Stimulated activated CD8-positive, alpha-beta memory T cell treated with anti-CD3 and anti-CD28 coated beads, Interleukin-7, amount 100 ng/mL, for 48 hours (primary cell): Measurements from ENCODE around the gene C2orf80.
"Not testable (repeated sequence)": the region's sequence is repeated elsewhere in the genome, so short reads cannot be mapped to it uniquely, and the experiment has no call there.

Experiments
- DNase-seq, 2 donors: peaks; one replicate each; pipeline ENCODE4 v3.0.0-alpha.2; 2020; ENCODE audit warnings: low read depth in 1 of 2; ENCODE audit errors: extremely low read depth in 1 of 2

Gene C2orf80

DNA sequence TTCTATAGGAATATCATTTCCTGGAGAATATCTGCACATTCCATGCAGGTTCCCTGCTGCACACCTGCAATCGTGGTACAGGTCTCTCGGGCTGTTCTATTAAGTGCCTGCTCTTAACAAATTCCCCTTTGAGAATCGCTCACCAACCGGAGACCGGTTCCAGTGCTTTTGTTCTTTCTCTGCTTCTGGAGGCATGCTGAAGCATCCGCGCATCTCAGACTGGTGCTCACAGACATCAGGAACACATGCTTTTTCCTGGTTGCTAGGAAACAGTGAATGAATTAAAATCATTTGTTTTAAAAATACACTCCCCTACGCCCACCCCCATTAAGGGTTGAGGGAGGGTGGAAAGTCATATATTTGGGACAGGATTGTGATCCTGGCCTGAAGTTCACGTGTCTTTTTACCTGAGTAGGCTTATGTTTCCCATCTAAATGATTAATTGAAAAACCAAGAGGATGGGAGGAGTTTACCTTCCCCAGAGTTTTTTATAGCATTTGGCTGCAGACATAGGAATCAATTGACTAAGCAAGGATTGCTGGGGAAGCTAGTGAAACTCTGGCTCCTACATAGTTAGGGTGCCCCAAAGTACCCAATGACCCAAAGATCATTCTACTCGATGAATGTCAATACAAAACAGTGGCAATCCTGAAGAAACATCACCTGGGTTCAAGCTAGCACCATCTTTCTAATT, at the start of gene C2orf80:
C2orf80 (minus strand) TSS at position 221 of the 694 bp plus-strand sequence. CDS start 3,044 bp downstream, outside the sequence.
- no peak for DNase-seq

GRCh38 chr2:208235860-208236259, 46.0 kb upstream of the C2orf80 start:
- DNase-seq, result no peak

GRCh38 chr2:208234786-208235185, 45.0 kb upstream of the C2orf80 start:
- DNase-seq, result no peak

- no peak for DNase-seq
Observed at GRCh38 chr2:208228476-208228875, 38.6 kb upstream of the C2orf80 start.

- DNase-seq, result no peak
Observed at GRCh38 chr2:208227581-208228232, 37.9 kb upstream of the C2orf80 start.

DNA sequence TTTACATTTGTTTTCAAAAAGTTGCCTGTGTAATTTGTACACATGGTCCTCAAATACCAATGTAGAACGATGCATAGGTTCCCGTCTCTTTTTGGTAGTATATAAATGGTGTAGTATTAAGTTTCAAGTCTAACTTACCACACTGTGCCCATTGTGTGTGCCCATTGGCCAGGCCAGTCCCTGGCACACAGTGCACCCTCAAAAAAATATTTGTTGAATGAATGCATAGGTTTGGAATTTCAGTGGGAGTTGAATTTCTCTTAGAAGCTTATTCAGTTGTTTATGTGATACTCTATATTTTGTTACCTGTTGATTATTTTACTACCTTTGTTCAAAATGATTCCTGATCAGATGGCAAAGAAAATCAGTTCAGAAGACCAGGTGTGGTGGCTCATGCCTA, 35.0 kb upstream of the C2orf80 start:
- DNase-seq, result no peak

- DNase-seq, result no peak
Observed at GRCh38 chr2:208222351-208222750, 32.5 kb upstream of the C2orf80 start.

DNA sequence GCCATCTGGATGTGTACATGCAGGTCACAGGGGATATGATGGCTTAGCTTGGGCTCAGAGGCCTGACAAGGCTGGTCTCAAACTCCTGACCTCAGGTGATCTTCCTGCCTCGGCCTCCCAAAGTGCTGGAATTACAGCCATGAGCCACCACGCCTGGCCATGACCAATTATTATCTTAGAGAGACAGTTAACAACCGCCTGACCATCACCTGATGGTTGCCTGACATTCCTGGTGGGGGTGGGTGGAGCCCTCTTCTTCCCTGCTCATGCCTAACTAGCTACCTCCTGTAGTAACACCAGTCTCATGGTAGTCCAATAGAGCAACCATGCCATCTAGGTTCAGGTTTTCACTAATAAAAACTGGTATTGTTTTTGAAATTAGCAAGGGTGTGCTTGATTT, 32.0 kb upstream of the C2orf80 start:
- not testable (repeated sequence) for DNase-seq

- DNase-seq, result no peak
Observed at GRCh38 chr2:208210688-208211451, 21.0 kb upstream of the C2orf80 start.

DNA sequence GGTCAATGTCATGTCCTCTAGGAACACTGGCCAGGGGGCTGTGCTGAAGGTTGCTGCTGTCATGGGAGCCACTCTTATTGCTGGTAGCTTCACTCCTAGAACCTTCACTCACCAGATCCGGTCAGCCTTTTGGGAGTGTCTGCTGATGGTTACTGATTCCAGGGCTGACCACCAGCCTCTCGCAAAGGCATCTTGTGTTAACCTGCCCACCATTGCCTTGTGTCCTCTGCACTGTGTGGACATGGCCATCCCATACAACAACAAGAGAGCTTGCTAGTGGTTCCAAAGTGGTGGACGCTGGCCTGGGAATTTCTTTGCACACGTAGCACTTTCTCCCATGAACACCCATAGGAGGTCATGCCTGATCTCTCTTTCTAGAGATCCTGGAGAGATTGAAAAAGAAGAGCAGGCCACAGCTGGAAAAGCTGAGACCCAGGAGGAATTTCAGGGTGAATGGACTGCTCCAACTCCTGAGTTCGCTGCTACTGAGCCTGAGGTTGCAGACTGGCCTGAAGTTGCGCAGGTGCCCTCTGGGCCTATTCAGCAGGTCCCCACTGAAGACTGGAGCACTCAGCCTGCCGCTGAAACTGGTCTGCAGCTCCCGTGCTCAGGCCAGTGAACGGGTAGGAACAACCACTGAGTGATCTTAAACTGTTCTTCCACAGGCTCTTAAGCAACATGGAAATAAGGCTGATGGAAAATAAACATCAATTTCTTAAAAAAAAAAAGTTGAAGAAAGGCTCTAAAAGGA, 18.7 kb upstream of the C2orf80 start:
- no peak for DNase-seq

DNA sequence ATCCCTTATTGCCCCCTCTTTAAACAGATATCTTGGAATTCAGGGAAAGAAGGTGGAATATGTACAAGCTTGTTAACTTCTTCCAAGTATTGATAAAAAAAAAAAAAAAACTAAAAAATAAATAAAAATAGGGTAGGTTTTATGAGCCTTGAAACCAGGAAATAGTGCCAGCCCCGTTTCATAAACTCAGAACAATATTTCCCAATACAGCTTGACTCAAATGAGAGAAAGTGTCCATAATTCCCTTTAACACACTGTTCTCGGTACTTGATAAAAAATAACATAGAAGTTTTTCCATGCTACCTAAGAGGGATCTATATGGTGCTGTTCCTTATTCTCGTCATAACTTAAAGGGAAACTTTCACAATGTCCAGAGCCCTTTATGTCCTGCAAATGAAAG, 17.9 kb upstream of the C2orf80 start:
- DNase-seq, result no peak

GRCh38 chr2:208204166-208204565, 14.3 kb upstream of the C2orf80 start:
- DNase-seq, result no peak

DNA sequence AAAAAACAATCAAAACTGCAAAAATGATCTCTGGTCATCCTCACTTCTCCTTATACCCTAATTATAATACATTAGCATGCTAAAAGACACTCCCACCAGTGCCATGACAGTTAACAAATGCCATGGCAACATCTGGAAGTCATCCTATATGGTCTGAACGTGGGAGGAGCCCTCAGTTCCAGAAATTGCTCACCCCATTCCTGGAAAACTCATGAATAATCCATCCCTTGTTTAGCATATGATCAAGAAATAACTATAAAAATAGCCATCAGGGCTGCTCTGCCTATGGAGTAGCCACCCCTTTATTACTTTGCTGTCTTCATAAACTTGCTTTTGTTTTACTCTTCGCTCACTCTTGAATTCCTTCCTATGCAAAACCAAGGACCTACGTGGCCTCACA, 5.7 kb upstream of the C2orf80 start:
- DNase-seq, result no peak

DNA sequence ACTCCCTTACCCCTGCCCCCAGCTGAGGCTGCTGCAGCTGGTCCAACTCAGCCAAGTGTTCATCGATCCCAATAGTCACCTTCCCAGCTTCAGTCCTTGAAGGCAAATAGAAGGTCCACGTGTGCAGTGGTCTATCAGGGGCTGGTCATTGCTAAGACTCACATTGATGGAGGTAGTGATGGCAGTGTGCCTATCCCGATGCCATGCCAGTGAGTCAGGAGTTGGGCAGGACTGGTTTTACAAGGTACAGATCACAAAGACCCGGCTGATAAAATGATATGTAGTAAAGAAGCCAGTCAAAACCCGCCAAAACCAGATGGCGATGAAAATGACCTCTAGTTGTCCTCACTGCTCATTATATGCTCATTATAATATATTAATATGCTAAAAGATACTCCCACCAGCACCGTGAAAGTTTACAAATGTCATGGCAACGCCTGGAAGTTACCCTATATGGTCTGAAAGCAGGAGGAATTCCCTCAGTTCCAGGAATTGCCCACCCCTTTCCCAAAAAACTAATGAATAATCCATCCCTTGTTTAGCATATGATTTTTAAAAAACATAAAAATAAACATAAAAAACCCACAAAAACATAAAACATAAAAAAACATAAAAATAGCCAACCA, 2.9 kb upstream of the C2orf80 start:
- no peak for DNase-seq

DNA sequence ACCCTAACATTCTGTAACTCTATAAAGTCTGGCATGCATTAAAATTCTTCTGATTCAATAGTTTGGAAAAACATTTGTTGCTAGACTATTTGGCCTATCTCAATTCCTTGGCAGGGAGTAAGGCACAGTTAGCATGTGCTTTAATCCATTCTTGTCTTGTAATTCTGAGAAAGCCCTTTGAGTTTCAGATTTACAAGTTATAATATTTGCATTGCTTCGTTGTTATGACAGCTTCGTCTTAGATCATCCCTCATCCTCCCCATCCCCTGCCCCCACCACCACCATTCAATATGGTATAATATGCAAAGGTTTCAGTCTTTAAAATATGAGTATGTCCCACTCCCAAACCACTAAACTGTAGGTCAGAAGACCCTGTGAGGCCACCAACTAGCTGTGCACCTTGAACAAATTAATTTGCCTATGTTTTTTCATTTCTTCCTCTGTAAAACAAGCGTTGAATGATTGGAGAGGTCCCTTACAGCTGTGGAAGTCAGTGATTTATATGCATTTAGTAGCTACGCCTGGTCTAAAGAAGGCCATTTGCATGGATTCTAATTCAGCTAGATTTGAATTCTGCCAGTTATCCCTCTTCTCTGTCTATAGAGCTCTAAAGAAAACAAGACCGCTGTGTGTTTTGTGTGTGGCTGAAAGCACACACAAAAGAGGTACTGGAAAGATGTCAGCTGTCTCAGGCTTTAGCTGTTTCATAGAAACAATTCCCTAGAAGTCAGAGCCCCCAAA, 591 bp downstream of the C2orf80 start:
- DNase-seq, result no peak

- no peak for DNase-seq
Observed at GRCh38 chr2:208186893-208187292, 2.9 kb downstream of the C2orf80 start.

- DNase-seq, result no peak
Observed at GRCh38 chr2:208186465-208186864, 3.4 kb downstream of the C2orf80 start.

- no peak for DNase-seq
Observed at GRCh38 chr2:208183972-208184705, 5.7 kb downstream of the C2orf80 start.

GRCh38 chr2:208183526-208183925, 6.3 kb downstream of the C2orf80 start:
- no peak for DNase-seq
